ENCODE measurements around the gene GDAP1L1. TPM values are rescaled to one million over a fixed set of nuclear protein-coding genes. Genes with fewer than 3 reads are reported as not detected.

GDAP1L1 gene
- total RNA-seq, 4 donors from 2014 or later = not detected

DNA sequence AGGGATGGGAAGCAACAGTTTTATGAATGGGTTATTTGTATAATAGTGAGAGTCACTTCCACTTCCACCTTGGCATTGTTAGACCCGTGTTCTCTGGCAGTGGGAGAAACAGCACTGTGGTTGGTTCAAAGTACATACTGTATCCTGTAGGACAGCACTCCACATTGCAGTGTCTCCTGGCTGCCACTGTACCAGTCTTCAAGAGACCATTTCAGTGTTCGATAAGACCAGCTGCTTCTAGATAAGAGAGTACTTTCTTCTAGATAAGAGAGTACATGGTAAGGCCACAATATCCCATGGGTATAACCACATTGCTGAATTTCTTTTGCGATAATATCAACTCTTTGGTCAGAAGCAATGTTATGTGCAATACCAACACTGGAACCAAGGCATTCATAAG is 35.1 kb downstream of the GDAP1L1 start:
- Histone ChIP-seq H3K27ac (no peak overlapping the region), H3K36me3 (no peaks in the 10 kb centered on the region), H3K9me3 (no peaks in the 10 kb centered on the region), H3K4me1 (peaks cover 0 to 3% (median 0%) of the 10 kb centered on the region in 4 donors), H3K4me3 (no peak overlapping the region), H3K27me3 (no peaks in the 10 kb centered on the region)
- intact Hi-C loops (cut with DNase I; ENCODE audit: low total_unique reads) = no loop called here
- WGBS, 2 donors (ENCODE audit: low coverage in 1 of 2) = 38 to 61% methylated on average over 1 to 3 of the region's 3 CpGs
- DNase-seq = no peak
- TF ChIP-seq, protein P1, sequence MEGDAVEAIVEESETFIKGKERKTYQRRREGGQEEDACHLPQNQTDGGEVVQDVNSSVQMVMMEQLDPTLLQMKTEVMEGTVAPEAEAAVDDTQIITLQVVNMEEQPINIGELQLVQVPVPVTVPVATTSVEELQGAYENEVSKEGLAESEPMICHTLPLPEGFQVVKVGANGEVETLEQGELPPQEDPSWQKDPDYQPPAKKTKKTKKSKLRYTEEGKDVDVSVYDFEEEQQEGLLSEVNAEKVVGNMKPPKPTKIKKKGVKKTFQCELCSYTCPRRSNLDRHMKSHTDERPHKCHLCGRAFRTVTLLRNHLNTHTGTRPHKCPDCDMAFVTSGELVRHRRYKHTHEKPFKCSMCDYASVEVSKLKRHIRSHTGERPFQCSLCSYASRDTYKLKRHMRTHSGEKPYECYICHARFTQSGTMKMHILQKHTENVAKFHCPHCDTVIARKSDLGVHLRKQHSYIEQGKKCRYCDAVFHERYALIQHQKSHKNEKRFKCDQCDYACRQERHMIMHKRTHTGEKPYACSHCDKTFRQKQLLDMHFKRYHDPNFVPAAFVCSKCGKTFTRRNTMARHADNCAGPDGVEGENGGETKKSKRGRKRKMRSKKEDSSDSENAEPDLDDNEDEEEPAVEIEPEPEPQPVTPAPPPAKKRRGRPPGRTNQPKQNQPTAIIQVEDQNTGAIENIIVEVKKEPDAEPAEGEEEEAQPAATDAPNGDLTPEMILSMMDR (IDR thresholded peaks at IDR 0.05) = no peak
- no peak for TF ChIP-seq EP300 (IDR thresholded peaks at IDR 0.05; ENCODE audit: low read depth)
- no peak for TF ChIP-seq POLR2AphosphoS5 (IDR thresholded peaks at IDR 0.05)
- no peak for TF ChIP-seq POLR2A (IDR thresholded peaks at IDR 0.05)
- in situ Hi-C loops (cut with MboI; ENCODE audit: low pct_ligation_motif_present in 1 of 4, low pct_unique_long_range_greater_than_20kb in 1 of 4, low sequenced_read_pairs in 3 of 4) = no loop called here

DNA sequence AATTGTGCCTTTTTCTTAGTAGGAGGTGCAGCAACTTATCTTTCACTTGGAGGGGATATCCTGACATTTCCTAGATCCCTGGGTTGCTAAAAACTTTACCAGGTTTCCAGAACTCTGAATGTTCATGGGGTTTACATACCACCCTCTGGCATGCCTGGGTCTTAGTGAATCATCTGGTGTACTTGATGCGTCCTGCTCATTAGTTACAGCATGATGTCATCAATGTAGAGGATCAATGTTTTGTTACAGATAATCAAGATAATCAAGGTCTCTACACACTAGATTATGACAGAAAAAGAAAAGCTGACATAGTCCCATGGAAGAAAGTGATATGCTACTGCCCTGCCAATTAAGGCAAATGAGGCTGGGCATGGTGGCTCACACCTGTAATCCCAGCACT is 36.9 kb downstream of the GDAP1L1 start:
- in situ Hi-C loops (cut with MboI; ENCODE audit: low pct_ligation_motif_present in 1 of 4, low pct_unique_long_range_greater_than_20kb in 1 of 4, low sequenced_read_pairs in 3 of 4) = no loop called here
- no peak overlapping the region for H3K27ac ChIP-seq
- no peak for DNase-seq
- intact Hi-C loops (cut with DNase I; ENCODE audit: low total_unique reads) = no loop called here
- TF ChIP-seq POLR2AphosphoS5 (IDR thresholded peaks at IDR 0.05) = no peak
- TF ChIP-seq EP300 (IDR thresholded peaks at IDR 0.05; ENCODE audit: low read depth) = no peak
- TF ChIP-seq, protein P1 (IDR thresholded peaks at IDR 0.05) = no peak
- TF ChIP-seq POLR2A (IDR thresholded peaks at IDR 0.05) = no peak
- no peak overlapping the region for H3K4me3 ChIP-seq
- 95% methylated on average over 1 of the region's 1 CpG; no CpG with 5 or more reads in 1 of the 2 donors for WGBS, 2 donors (ENCODE audit: low coverage in 1 of 2)
- no peaks in the 10 kb centered on the region for H3K9me3 ChIP-seq
- no peaks in the 10 kb centered on the region for H3K27me3 ChIP-seq
- H3K4me1 ChIP-seq = peaks cover 0 to 11% (median 0%) of the 10 kb centered on the region in 4 donors
- no peaks in the 10 kb centered on the region for H3K36me3 ChIP-seq

DNA sequence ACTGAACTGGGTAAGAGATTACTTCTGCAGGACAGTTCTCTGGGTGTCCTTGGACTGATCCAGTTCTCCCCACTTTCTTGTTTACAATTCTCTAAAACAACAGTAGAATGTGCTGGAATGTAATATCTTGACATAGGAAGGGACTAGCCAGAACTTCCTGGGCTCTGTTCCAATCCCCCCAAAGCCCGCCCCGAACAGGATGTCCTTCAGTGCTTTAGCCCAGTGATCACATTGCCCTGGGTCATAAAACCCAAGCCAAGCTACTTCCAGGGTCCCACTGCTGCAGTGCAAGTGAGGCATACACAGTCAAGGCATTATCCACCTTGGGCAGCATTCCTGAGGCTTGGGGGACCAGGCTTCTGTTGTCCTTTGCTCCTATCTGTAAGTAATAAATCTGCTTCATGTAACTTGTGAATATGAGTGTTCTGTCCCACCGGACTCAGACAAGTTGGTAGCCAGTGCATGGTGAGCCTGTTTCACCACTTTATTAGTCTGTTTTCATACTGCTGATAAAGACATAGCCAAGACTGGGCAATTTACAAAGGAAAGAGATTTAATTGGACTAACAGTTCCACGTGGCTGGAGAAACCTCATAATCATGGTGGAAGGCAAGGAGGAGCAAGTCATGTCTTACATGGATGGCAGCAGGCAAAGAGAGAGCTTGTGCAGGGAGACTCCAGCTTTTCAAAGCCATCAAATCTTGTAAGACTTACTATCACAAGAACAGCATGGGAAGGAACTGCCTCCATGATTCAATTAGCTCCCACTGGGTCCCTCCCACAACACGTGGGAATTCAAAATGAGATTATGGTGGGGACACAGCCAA is 40.4 kb downstream of the GDAP1L1 start:
- DNase-seq = peak; percentile 44
- H3K4me1 ChIP-seq = peaks cover 0 to 11% (median 0%) of the 10 kb centered on the region in 4 donors
- H3K36me3 ChIP-seq = no peaks in the 10 kb centered on the region
- in situ Hi-C loops (cut with MboI; ENCODE audit: low pct_ligation_motif_present in 1 of 4, low pct_unique_long_range_greater_than_20kb in 1 of 4, low sequenced_read_pairs in 3 of 4) (no loop called here), intact Hi-C loops (cut with DNase I; ENCODE audit: low total_unique reads) (loop anchor here (5.0 kb wide), 1 partner anchor 380 kb away; no protein-coding TSS in a partner anchor)
- no peak overlapping the region for H3K27ac ChIP-seq
- H3K27me3 ChIP-seq = no peaks in the 10 kb centered on the region
- TF ChIP-seq POLR2A (IDR thresholded peaks at IDR 0.05) (no peak), POLR2AphosphoS5 (IDR thresholded peaks at IDR 0.05) (no peak), EP300 (IDR thresholded peaks at IDR 0.05; ENCODE audit: low read depth) (no peak)
- TF ChIP-seq, protein P1 (IDR thresholded peaks at IDR 0.05) = no peak
- WGBS, 2 donors (ENCODE audit: low coverage in 1 of 2) = 40 to 56% methylated on average over 3 to 5 of the region's 5 CpGs
- no peak overlapping the region for H3K4me3 ChIP-seq
- no peaks in the 10 kb centered on the region for H3K9me3 ChIP-seq

DNA sequence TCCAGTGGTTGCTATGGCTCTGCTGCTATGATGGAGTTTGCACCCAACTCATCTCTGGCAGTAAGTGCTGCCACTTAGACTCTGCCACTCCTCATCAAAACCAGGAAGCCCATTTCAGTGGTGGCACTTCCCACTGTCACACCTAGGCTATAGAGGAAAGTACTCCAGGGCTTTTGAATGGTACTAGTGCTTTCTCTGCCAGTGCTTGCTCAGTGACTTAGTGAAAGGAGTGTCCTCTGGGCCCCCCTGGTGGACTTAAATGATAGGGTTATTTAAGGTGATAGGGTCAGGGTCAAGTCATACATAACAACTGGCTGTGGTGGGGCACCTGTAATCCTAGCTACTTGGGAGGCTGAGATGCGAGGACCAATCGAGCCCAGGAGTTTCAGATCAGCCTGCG is 41.1 kb downstream of the GDAP1L1 start:
- intact Hi-C loops (cut with DNase I; ENCODE audit: low total_unique reads) (loop anchor here (5.0 kb wide), 1 partner anchor 381 kb away; no protein-coding TSS in a partner anchor), in situ Hi-C loops (cut with MboI; ENCODE audit: low pct_ligation_motif_present in 1 of 4, low pct_unique_long_range_greater_than_20kb in 1 of 4, low sequenced_read_pairs in 3 of 4) (no loop called here)
- no peaks in the 10 kb centered on the region for H3K9me3 ChIP-seq
- no peaks in the 10 kb centered on the region for H3K36me3 ChIP-seq
- no peak overlapping the region for H3K4me3 ChIP-seq
- TF ChIP-seq POLR2AphosphoS5 (IDR thresholded peaks at IDR 0.05) (no peak), POLR2A (IDR thresholded peaks at IDR 0.05) (no peak), EP300 (IDR thresholded peaks at IDR 0.05; ENCODE audit: low read depth) (no peak)
- TF ChIP-seq, protein P1 (IDR thresholded peaks at IDR 0.05) = no peak
- H3K4me1 ChIP-seq = peaks cover 0 to 11% (median 0%) of the 10 kb centered on the region in 4 donors
- no peak overlapping the region for H3K27ac ChIP-seq
- DNase-seq = peak; percentile 13
- WGBS, 2 donors (ENCODE audit: low coverage in 1 of 2) = 86 to 95% methylated on average over 3 of the region's 3 CpGs
- H3K27me3 ChIP-seq = no peaks in the 10 kb centered on the region

All from transverse colon (tissue), 4 donors.